GM12878 (cell line): ENCODE results near the gene DOP1A. TPM values are rescaled to one million over a fixed set of nuclear protein-coding genes. Genes with fewer than 3 reads are reported as not detected.

Experiments used
- ATAC-seq: fragments of 200-7000 bp; cut with Tn5 transposase; 3 replicates; pipeline ENCODE4 v1.9.1; 2020; ENCODE audit warnings: mild to moderate bottlenecking, moderate library complexity
- BruUV-seq: library from RNA; stranded (reverse); fragments of 400-500 nt; replicated peaks from 2 replicates; lab custom pipeline; 2021; lab: Mats Ljungman, UMichigan
- CTCF ChIA-PET: fragments of 300-600 bp; sonication (Branson Sonifier 250); formaldehyde crosslinking; extraction: SDS; loops from one replicate; lab custom pipeline; 2021; ENCODE audit warnings: inconsistent platforms; lab: Yijun Ruan, JAX
- POLR2A ChIA-PET: fragments of 350-600 bp; formaldehyde crosslinking; extraction: SDS; loops from one replicate; lab custom pipeline; 2021; ENCODE audit warnings: inconsistent platforms; lab: Charles Lee
- RAD21 ChIA-PET: fragments of 300-600 bp; sonication (Branson Sonifier 250); formaldehyde crosslinking; loops from one replicate; lab custom pipeline; 2023; ENCODE audit warnings: antibody characterized with exemption; ENCODE audit not compliant: unreplicated experiment; lab: Charles Lee
- SMC1A ChIA-PET: fragments of 300-600 bp; sonication (Branson Sonifier 250); formaldehyde crosslinking; loops from one replicate; lab custom pipeline; 2023; ENCODE audit not compliant: unreplicated experiment, uncharacterized antibody; lab: Charles Lee
- DNase-seq: peaks from one replicate; pipeline ENCODE4 v3.0.0-alpha.2; 2011; ENCODE audit warnings: low read depth, low spot score
- FAIRE-seq: peaks from 3 replicates; lab custom pipeline; 2011; peaks lifted over from hg19 to GRCh38; lab: Jason Lieb, UNC
- H2AFZ ChIP-seq: 2 replicates; pipeline ENCODE4 v1.6.0; 2011; ENCODE audit warnings: low read depth, low read length, control low read depth; ENCODE audit not compliant: control insufficient read depth
- H3K27ac ChIP-seq: 2 replicates; pipeline ENCODE4 v1.5.1; 2011; ENCODE audit warnings: control low read depth; ENCODE audit not compliant: control insufficient read depth, insufficient read depth
- H3K27me3 ChIP-seq, 2 experiments: replicated peaks in 1 of 2; 2 replicates each; pipeline versions ENCODE4 v1.6.0 to v1.6.1; 2011; ENCODE audit warnings: low read length in 1 of 2; ENCODE audit not compliant: control insufficient read depth in 2 of 2, insufficient read depth in 2 of 2
- H3K36me3 ChIP-seq, 2 experiments: 2 replicates each; pipeline ENCODE4 v1.5.1; 2011; ENCODE audit warnings: low read length in 1 of 2; ENCODE audit not compliant: control insufficient read depth in 2 of 2, insufficient read depth in 2 of 2
- H3K4me1 ChIP-seq: 2 replicates; pipeline ENCODE4 v1.6.1; 2011; ENCODE audit warnings: mild to moderate bottlenecking, low read length, moderate library complexity, mixed read lengths; ENCODE audit not compliant: control insufficient read depth, insufficient read depth
- H3K4me2 ChIP-seq: 2 replicates; pipeline ENCODE4 v1.6.0; 2011; ENCODE audit warnings: control low read depth; ENCODE audit not compliant: control insufficient read depth, insufficient read depth
- H3K4me3 ChIP-seq: fragments of 200-600 bp; sonication (generic); 2 replicates; pipeline ENCODE4 v1.5.1; 2016
- H3K79me2 ChIP-seq: 2 replicates; pipeline ENCODE4 v1.6.0; 2011; ENCODE audit warnings: low read length; ENCODE audit not compliant: control insufficient read depth, insufficient read depth
- H3K9ac ChIP-seq: 2 replicates; pipeline ENCODE4 v1.8.0; 2011; ENCODE audit warnings: low read length, control low read depth, mixed read lengths; ENCODE audit not compliant: control insufficient read depth, insufficient read depth
- H3K9me3 ChIP-seq: replicated peaks from 3 replicates; pipeline ENCODE4 v1.5.1; 2011; ENCODE audit warnings: mild to moderate bottlenecking, low read length; ENCODE audit not compliant: control insufficient read depth, insufficient read depth
- H4K20me1 ChIP-seq: 2 replicates; pipeline ENCODE4 v1.6.0; 2011; ENCODE audit not compliant: control insufficient read depth, insufficient read depth
- BACH1 ChIP-seq: fragments of 450-650 bp; IDR thresholded peaks from 2 replicates; pipeline ENCODE4 v1.6.1; 2017; ENCODE audit warnings: mild to moderate bottlenecking, borderline replicate concordance
- BCLAF1 ChIP-seq: fragments of 450-650 bp; IDR thresholded peaks from 2 replicates; pipeline ENCODE4 v1.6.1; 2017; ENCODE audit warnings: antibody characterized with exemption, mild to moderate bottlenecking, moderate library complexity
- CBX5 ChIP-seq: sonication (generic); IDR thresholded peaks from 2 replicates; pipeline ENCODE4 v1.6.1; 2016; ENCODE audit warnings: low read depth, moderate library complexity, mild to moderate bottlenecking, inconsistent platforms
- E2F8 ChIP-seq: fragments of 450-650 bp; IDR thresholded peaks from 2 replicates; pipeline ENCODE4 v1.6.1; 2018; ENCODE audit warnings: mild to moderate bottlenecking, low read depth, moderate library complexity; ENCODE audit not compliant: partially characterized antibody
- FOS ChIP-seq: IDR thresholded peaks from 3 replicates; pipeline ENCODE4 v1.6.1; 2011; ENCODE audit warnings: borderline replicate concordance; ENCODE audit not compliant: insufficient read length; ENCODE audit errors: extremely low read depth
- HDAC2 ChIP-seq: fragments of 200-600 bp; sonication (generic); IDR thresholded peaks from 2 replicates; pipeline ENCODE4 v1.6.1; 2017
- KAT2A ChIP-seq: conservative IDR thresholded peaks from 2 replicates; pipeline ENCODE4 v1.6.1; 2011; ENCODE audit warnings: low read depth, low read length; ENCODE audit not compliant: control insufficient read depth
- MEF2B ChIP-seq: fragments of 450-650 bp; IDR thresholded peaks from 2 replicates; pipeline ENCODE4 v1.6.1; 2018; ENCODE audit warnings: mild to moderate bottlenecking, moderate library complexity; ENCODE audit not compliant: partially characterized antibody, poor library complexity, severe bottlenecking
- MLLT1 ChIP-seq: fragments of 450-650 bp; IDR thresholded peaks from 2 replicates; pipeline ENCODE4 v1.6.1; 2016; ENCODE audit warnings: mild to moderate bottlenecking
- NRF1 ChIP-seq: conservative IDR thresholded peaks from 2 replicates; pipeline ENCODE4 v1.6.1; 2011; ENCODE audit warnings: mild to moderate bottlenecking, low read depth, low read length, improper control_type of control experiment
- PML ChIP-seq: IDR thresholded peaks from 2 replicates; pipeline ENCODE4 v1.6.1; 2012; ENCODE audit warnings: low read length, inconsistent platforms
- POLR2A ChIP-seq: IDR thresholded peaks from 2 replicates; pipeline ENCODE4 v1.6.1; 2011; ENCODE audit warnings: low read depth, mild to moderate bottlenecking, low read length
- POLR2AphosphoS5 ChIP-seq: IDR thresholded peaks from 2 replicates; pipeline ENCODE4 v1.6.1; 2011; ENCODE audit warnings: mild to moderate bottlenecking, low read length, inconsistent platforms
- SMARCA5 ChIP-seq: fragments of 450-650 bp; IDR thresholded peaks from 2 replicates; pipeline ENCODE4 v1.6.1; 2017; ENCODE audit warnings: mild to moderate bottlenecking
- SUZ12 ChIP-seq: fragments of 200-600 bp; sonication (generic); IDR thresholded peaks from one replicate; pipeline ENCODE4 v1.6.1; 2018; ENCODE audit warnings: antibody characterized with exemption, mild to moderate bottlenecking; ENCODE audit not compliant: unreplicated experiment
- WRNIP1 ChIP-seq: IDR thresholded peaks from 2 replicates; pipeline ENCODE4 v1.6.1; 2011; ENCODE audit warnings: low read depth, low read length, improper control_type of control experiment, borderline replicate concordance
- ZNF24 ChIP-seq: fragments of 450-650 bp; IDR thresholded peaks from 2 replicates; pipeline ENCODE4 v1.6.1; 2017; ENCODE audit warnings: antibody characterized with exemption, mild to moderate bottlenecking
- WGBS: methylation state at CpG from one replicate; pipeline ENCODE4 v1.1.6; 2016; ENCODE audit warnings: low lambda C conversion rate; ENCODE audit not compliant: insufficient replicate concordance, insufficient coverage; ENCODE audit errors: missing lambda C conversion rate; 5-methylcytosine and 5-hydroxymethylcytosine counted together
- in situ Hi-C: fragments of 300-500 bp; cut with MboI; formaldehyde crosslinking; loops from 9 replicates; pipeline ENCODE4 v1.14.3; 2018; ENCODE audit warnings: mixed read lengths
- intact Hi-C: fragments of 100-400 bp; cut with micrococcal nuclease; formaldehyde crosslinking; loops from one replicate; pipeline ENCODE4 v1.14.2; 2022; ENCODE audit not compliant: unreplicated experiment
- polyA plus RNA-seq, 11 experiments: library from polyadenylated mRNA; depleted of rRNA in 4 of 11; unstranded in 6 of 11; stranded (reverse) in 5 of 11; fragments of >200 nt; fragmentation: Nextera tagmentation in 4 of 11; fragmentation: Illumina TruSeq in 1 of 11; extraction: Ambion mirVana in 4 of 11; extraction: Trizol in 1 of 11; gene quantifications; 1 replicate in 1 of 11; 2 replicates in 10 of 11; pipeline versions ENCODE4 v1.2.1 to v1.2.3, GENCODE V29; 2011 to 2016; ENCODE audit warnings: inconsistent platforms in 2 of 11, missing spikeins in 2 of 11, low read depth in 1 of 11
- total RNA-seq, 4 experiments: library from RNA; depleted of rRNA in 3 of 4; stranded (reverse); fragments of >200 nt in 3 of 4; fragmentation: Illumina TruSeq in 1 of 4; extraction: Trizol in 1 of 4; gene quantifications; 2 replicates each; pipeline versions ENCODE4 v1.2.1 to v1.2.3, GENCODE V29; 2013 to 2021

The DOP1A gene
- total and polyA plus RNA-seq, 10 of the 15 experiments (the other 5 are each of a cell fraction or from before 2014, with no cell fraction given) = 1.9 to 22.9 (median 10.3) TPM

- no TSS peak for BruUV-seq
- H3K79me2 ChIP-seq = no peaks in the 10 kb centered on the region
- POLR2A ChIA-PET = no interaction called here
- TF ChIP-seq MLLT1 (no peak), KAT2A (no peak), NRF1 (no peak), WRNIP1 (no peak), E2F8 (no peak), SUZ12 (no peak), PML (no peak), BCLAF1 (no peak), POLR2AphosphoS5 (no peak), CBX5 (no peak), ZNF24 (no peak), FOS (no peak), BACH1 (no peak), MEF2B (no peak), POLR2A (no peak), SMARCA5 (no peak), HDAC2 (no peak)
- TF ChIP-seq, all 136 proteins: peak for 0
- 100% methylated on average over 1 of the region's 1 CpG for WGBS
- intact Hi-C loops (no loop called here), in situ Hi-C loops (no loop called here)
- ChIA-PET SMC1A (interaction anchor here (0.8 to 1.7 kb wide), 2 partner anchors 33 to 42 kb away, joined by 3 to 5 read pairs; partner anchors contain the start of gene UBE3D), CTCF (interaction anchor here (1.1 kb wide), 1 partner anchor 10 kb away, joined by 3 read pairs; no protein-coding TSS in a partner anchor), RAD21 (interaction anchor here (1.0 kb wide), 1 partner anchor 41 kb away, joined by 3 read pairs; the partner anchor contains the start of gene DOP1A)
- Histone ChIP-seq H3K4me2 (no peak overlapping the region), H3K9ac (no peak overlapping the region), H4K20me1 (no peaks in the 10 kb centered on the region), H3K27ac (no peak overlapping the region), H3K9me3 (no peaks in the 10 kb centered on the region), H3K36me3 (peaks cover 0 to 4% of the 10 kb centered on the region in 2 experiments; a peak in 2 of 4 replicates), H3K4me1 (no peaks in the 10 kb centered on the region), H3K4me3 (no peak overlapping the region), H2AFZ (no peak overlapping the region), H3K27me3 (no peaks in the 10 kb centered on the region)
- FAIRE-seq = no peak
- DNase-seq = no peak
- no peak for ATAC-seq
These were observed 40.9 kb downstream of the DOP1A start for GRCh38 chr6:83108378-83108777.
